ENCODE measurements around the gene ARMC2. TPM values are rescaled to one million over a fixed set of nuclear protein-coding genes. Genes with fewer than 3 reads are reported as not detected.

Gene ARMC2
- total and polyA plus RNA-seq, 2 of the 8 experiments (the other 6 are each of a cell fraction or from before 2014, with no cell fraction given): 1.6 to 4.4 TPM

DNA sequence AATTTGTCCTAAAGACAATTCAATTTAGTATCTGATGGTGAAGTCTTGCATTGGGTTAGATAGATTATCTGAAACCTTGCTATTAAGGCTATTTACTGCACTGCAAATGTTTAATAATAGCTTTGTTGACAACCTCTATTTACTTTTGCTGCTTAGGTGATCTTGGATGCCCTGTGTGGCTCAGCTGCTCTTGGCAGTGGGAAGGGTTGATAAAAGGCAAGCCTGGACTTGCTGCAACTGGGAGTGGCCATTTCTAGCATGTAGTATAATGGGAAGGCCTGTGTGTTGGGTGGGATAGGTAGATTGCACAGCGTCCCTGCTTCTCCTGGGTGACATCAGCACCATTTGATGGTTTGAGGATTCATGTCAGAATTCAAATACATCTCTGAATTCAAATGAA, 49.1 kb downstream of the ARMC2 start:
- H3K4me3 ChIP-seq (ENCODE audit: extremely low read depth in 1 of 4, insufficient read depth in 2 of 4, low read depth in 3 of 4, low read length in 4 of 4): no peak overlapping the region
- H3K9me3 ChIP-seq (ENCODE audit: insufficient read depth in 2 of 2, low read depth in 1 of 2, low read length in 1 of 2): no peaks in the 10 kb centered on the region
- no peak overlapping the region for H4K5ac ChIP-seq (ENCODE audit: insufficient read length, low read depth, low read length)
- H3K14ac ChIP-seq (ENCODE audit: insufficient read length): no peak overlapping the region
- no peaks in the 10 kb centered on the region for H3K27me3 ChIP-seq (replicated peaks in 1 of 4; ENCODE audit: control insufficient read depth in 3 of 4, extremely low read depth in 1 of 4, insufficient read depth in 3 of 4, low read length in 3 of 4)
- H3K9ac ChIP-seq (replicated peaks in 1 of 4; ENCODE audit: extremely low read depth in 1 of 4, low read depth in 3 of 4, low read length in 3 of 4): no peak overlapping the region
- H3K18ac ChIP-seq (ENCODE audit: extremely low read depth, low read length): no peak overlapping the region
- no peak overlapping the region for H2BK20ac ChIP-seq (ENCODE audit: low read length)
- ChIA-PET CTCF (ENCODE audit: partially characterized antibody) (interaction anchor here (0.6 kb wide), 1 partner anchor 97 kb away, joined by 3 read pairs; no protein-coding TSS in a partner anchor), POLR2A (ENCODE audit: partially characterized antibody) (no interaction called here)
- DNase-seq (ENCODE audit: low read depth in 1 of 2, low spot score in 2 of 2) (no peak), FAIRE-seq (no peak)
- no peak overlapping the region for H2BK12ac ChIP-seq (ENCODE audit: low read depth, low read length)
- no peak overlapping the region for H2AK5ac ChIP-seq (ENCODE audit: low read depth, low read length)
- no peak overlapping the region for H3K4me2 ChIP-seq (ENCODE audit: insufficient read depth in 1 of 2, low read depth in 2 of 2, low read length in 2 of 2)
- no peak overlapping the region for H2BK5ac ChIP-seq (ENCODE audit: low read depth, low read length)
- no peak overlapping the region for H3K56ac ChIP-seq (replicated peaks; ENCODE audit: insufficient read length, low read depth, low read length)
- no peak overlapping the region for H2BK120ac ChIP-seq (replicated peaks; ENCODE audit: low read depth, low read length)
- peak overlapping the region; percentile 34 for H4K91ac ChIP-seq (replicated peaks; ENCODE audit: insufficient read length, low read length)
- H4K20me1 ChIP-seq (replicated peaks in 1 of 2; ENCODE audit: control insufficient read depth in 1 of 2, insufficient read depth in 2 of 2, low read length in 2 of 2): no peaks in the 10 kb centered on the region
- no peaks in the 10 kb centered on the region for H3K79me1 ChIP-seq (ENCODE audit: low read depth, low read length)
- no peak overlapping the region for H3K4ac ChIP-seq (replicated peaks; ENCODE audit: insufficient read length, low read depth, low read length)
- peak overlapping the region; percentile 34; the same call in 1 of the 2 replicates for H3K27ac ChIP-seq (ENCODE audit: low read depth, low read length)
- peak overlapping the region; percentile 73 for H2AFZ ChIP-seq (ENCODE audit: low read length)
- H3K23ac ChIP-seq (ENCODE audit: insufficient read length): no peak overlapping the region
- no peaks in the 10 kb centered on the region for H3K79me2 ChIP-seq (ENCODE audit: control insufficient read depth in 1 of 2, insufficient read depth in 2 of 2, low read length in 2 of 2)
- WGBS, 2 experiments (ENCODE audit: extremely low coverage in 1 of 2, insufficient coverage in 1 of 2, insufficient read length in 1 of 2, insufficient replicate concordance in 2 of 2, low coverage in 1 of 2, low lambda C conversion rate in 2 of 2, missing lambda C conversion rate in 1 of 2): 80% methylated on average over 1 of the region's 1 CpG; no CpG with 5 or more reads in 1 of the 2 experiments
- H3K36me3 ChIP-seq (ENCODE audit: control insufficient read depth in 2 of 4, insufficient read depth in 4 of 4, low read length in 3 of 4): no peaks in the 10 kb centered on the region
- no peak overlapping the region for H4K8ac ChIP-seq (ENCODE audit: extremely low read depth, insufficient read depth, low read length)
- H2BK15ac ChIP-seq (ENCODE audit: low read length): no peak overlapping the region
- H3K4me1 ChIP-seq (replicated peaks in 1 of 4; ENCODE audit: control insufficient read depth in 3 of 4, insufficient read depth in 4 of 4, low read length in 3 of 4): no peaks in the 10 kb centered on the region
- H3K23me2 ChIP-seq (ENCODE audit: low read depth, low read length): no peaks in the 10 kb centered on the region
- TF ChIP-seq SAP30 (IDR thresholded peaks at IDR 0.05; ENCODE audit: insufficient read depth, insufficient replicate concordance, low read length): no peak
- TF ChIP-seq POU5F1 (IDR thresholded peaks at IDR 0.05; ENCODE audit: low read depth, low read length): no peak
- TF ChIP-seq RXRA (IDR thresholded peaks at IDR 0.05; ENCODE audit: insufficient read depth, low read depth, low read length): no peak
- no peak for TF ChIP-seq TAF1 (IDR thresholded peaks at IDR 0.05; ENCODE audit: low read depth, low read length)

All from H1 (cell line).